Activated gamma-delta T cell treated with anti-CD3 and anti-CD28 coated beads, Interleukin-2, amount 50 U/mL, for 16 hours (primary cell): ENCODE results near the gene CLIC1.

Experiments
- DNase-seq: peaks from one replicate; pipeline ENCODE4 v3.0.0-alpha.2; 2020; ENCODE audit warnings: low read depth

The CLIC1 gene

GRCh38 chr6:31737991-31738979, 2.0 kb upstream of the CLIC1 start:
- peak; percentile 39 for DNase-seq

- DNase-seq = no peak
Measured at GRCh38 chr6:31737315-31737990, 1.1 kb upstream of the CLIC1 start.

- no peak for DNase-seq
Measured at GRCh38 chr6:31736768-31737314, 511 bp upstream of the CLIC1 start.

- DNase-seq = peak; percentile 42
Measured at GRCh38 chr6:31734821-31735406, 1.4 kb downstream of the CLIC1 start.

- DNase-seq = no peak
Measured at GRCh38 chr6:31734247-31734820, 2.0 kb downstream of the CLIC1 start.

GRCh38 chr6:31733734-31734133, 2.6 kb downstream of the CLIC1 start:
- no peak for DNase-seq

GRCh38 chr6:31732029-31732428, 4.3 kb downstream of the CLIC1 start:
- no peak for DNase-seq

- DNase-seq = no peak
Measured at GRCh38 chr6:31730631-31731086, 5.7 kb downstream of the CLIC1 start.

- peak; percentile 56 for DNase-seq
Measured at GRCh38 chr6:31729979-31730630, 6.2 kb downstream of the CLIC1 start.

- DNase-seq = peak; percentile 71
Measured at GRCh38 chr6:31729515-31729978, 6.8 kb downstream of the CLIC1 start.

GRCh38 chr6:31728767-31729514, 7.4 kb downstream of the CLIC1 start, which contains the start of gene DDAH2:
TSS of gene DDAH2 (minus strand) at chr6:31729299. CDS start at chr6:31729161, 138 bp downstream.
- no peak for DNase-seq

GRCh38 chr6:31727717-31728671, 8.3 kb downstream of the CLIC1 start:
- no peak for DNase-seq

GRCh38 chr6:31727034-31727716, 9.2 kb downstream of the CLIC1 start:
- no peak for DNase-seq

- DNase-seq = no peak
Measured at GRCh38 chr6:31725502-31726350, 10.6 kb downstream of the CLIC1 start.

GRCh38 chr6:31723980-31724691, 12.2 kb downstream of the CLIC1 start:
- no peak for DNase-seq

- DNase-seq = no peak
Measured at GRCh38 chr6:31723245-31723979, 12.9 kb downstream of the CLIC1 start, which contains the start of gene MPIG6B. TSS of gene MPIG6B (plus strand) at chr6:31723373. CDS start at chr6:31723384, 11 bp downstream.
